GM21526 (cell line): ENCODE data around the gene OR14A16.

Experiments
- ATAC-seq: cut with Tn5 transposase; IDR thresholded peaks from one replicate; pipeline ENCODE4 v1.9.1; 2021; ENCODE audit warnings: moderate library complexity; ENCODE audit not compliant: unreplicated experiment, low FRiP score

Gene OR14A16

GRCh38 chr1:247824023-247824422 is at the start of gene OR14A16:
OR14A16 (minus strand) TSS chr1:247824119; CDS start chr1:247815729, 8,390 bp downstream.
- ATAC-seq = no peak

GRCh38 chr1:247865416-247865815 is 41.5 kb upstream of the OR14A16 start:
- ATAC-seq = no peak

- ATAC-seq = no peak
These were observed 40.7 kb upstream of the OR14A16 start for GRCh38 chr1:247864644-247865043.

- ATAC-seq = no peak
These were observed 38.8 kb upstream of the OR14A16 start for GRCh38 chr1:247862756-247863155.

GRCh38 chr1:247857985-247858619 is 34.2 kb upstream of the OR14A16 start:
- ATAC-seq = no peak

GRCh38 chr1:247857069-247857984 is 33.4 kb upstream of the OR14A16 start, which contains the start of gene TRIM58:
TRIM58 (plus strand) TSS chr1:247857187; CDS start chr1:247857247, 60 bp downstream.
- ATAC-seq = peak; percentile 82

- no peak for ATAC-seq
These were observed 32.0 kb upstream of the OR14A16 start for GRCh38 chr1:247855911-247856310.

GRCh38 chr1:247854899-247855545 is 31.1 kb upstream of the OR14A16 start:
- ATAC-seq = no peak

GRCh38 chr1:247849616-247850015 is 25.7 kb upstream of the OR14A16 start:
- no peak for ATAC-seq

- ATAC-seq = no peak
These were observed 24.4 kb upstream of the OR14A16 start for GRCh38 chr1:247848346-247848745.

- ATAC-seq = no peak
These were observed 21.7 kb upstream of the OR14A16 start for GRCh38 chr1:247845693-247846017.

- no peak for ATAC-seq
These were observed 21.2 kb upstream of the OR14A16 start for GRCh38 chr1:247845011-247845692.

GRCh38 chr1:247843411-247843810 is 19.5 kb upstream of the OR14A16 start:
- ATAC-seq = no peak

GRCh38 chr1:247841796-247842195 is 17.9 kb upstream of the OR14A16 start, which contains the start of gene OR11L1:
OR11L1 (minus strand) TSS chr1:247841896; CDS start chr1:247841896, 0 bp downstream.
- ATAC-seq = no peak

- no peak for ATAC-seq
These were observed 16.9 kb upstream of the OR14A16 start for GRCh38 chr1:247840818-247841217.

- ATAC-seq = no peak
These were observed 9.7 kb upstream of the OR14A16 start for GRCh38 chr1:247833601-247834000.

- no peak for ATAC-seq
These were observed 5.7 kb upstream of the OR14A16 start for GRCh38 chr1:247829656-247830055.

- ATAC-seq = no peak
These were observed 1.4 kb upstream of the OR14A16 start for GRCh38 chr1:247825362-247825761.

- no peak for ATAC-seq
These were observed 1.9 kb downstream of the OR14A16 start for GRCh38 chr1:247822060-247822459.

GRCh38 chr1:247812637-247813036 is 11.3 kb downstream of the OR14A16 start:
- no peak for ATAC-seq

GRCh38 chr1:247797518-247797917 is 26.4 kb downstream of the OR14A16 start:
- ATAC-seq = no peak
